Endothelial cell of umbilical vein (primary cell): ENCODE data around the gene LLGL2. TPM values are rescaled to one million over a fixed set of nuclear protein-coding genes. Genes with fewer than 3 reads are reported as not detected.

Experiments used
- BruUV-seq: library from RNA; stranded (reverse); fragments of 400-500 nt; replicated peaks from 2 replicates; lab custom pipeline; 2021; lab: Mats Ljungman, UMichigan
- CTCF ChIA-PET: fragments of 300-600, 350-600 bp; sonication (Branson Sonifier 250); formaldehyde crosslinking; loops from one replicate; lab custom pipeline; 2021; ENCODE audit warnings: antibody characterized with exemption, inconsistent platforms; lab: Charles Lee
- POLR2A ChIA-PET: fragments of 300-600, 350-600 bp; sonication (Branson Sonifier 250); formaldehyde crosslinking; loops from one replicate; lab custom pipeline; 2021; ENCODE audit warnings: antibody characterized with exemption, inconsistent platforms; lab: Charles Lee
- DNase-seq: peaks from one replicate; pipeline ENCODE4 v3.0.0-alpha.2; 2011; ENCODE audit warnings: low read depth, low spot score
- FAIRE-seq: peaks from 2 replicates; lab custom pipeline; 2011; peaks lifted over from hg19 to GRCh38; lab: Jason Lieb, UNC
- H2AFZ ChIP-seq: 2 replicates; pipeline ENCODE4 v1.6.0; 2012; ENCODE audit warnings: low read depth, low read length, control low read depth, inconsistent platforms
- H3K27ac ChIP-seq: 2 replicates; pipeline ENCODE4 v1.5.1; 2011; ENCODE audit warnings: low read depth, mild to moderate bottlenecking, control low read depth, low read length, moderate library complexity; ENCODE audit not compliant: insufficient read depth
- H3K27me3 ChIP-seq, 2 experiments: 2 replicates each; pipeline versions ENCODE4 v1.6.0 to v1.6.1; 2011; ENCODE audit warnings: low read length in 2 of 2, mixed read lengths in 1 of 2; ENCODE audit not compliant: control insufficient read depth in 2 of 2, insufficient read depth in 2 of 2
- H3K36me3 ChIP-seq, 2 experiments: 2 replicates in 1 of 2; 3 replicates in 1 of 2; pipeline ENCODE4 v1.5.1; 2011; ENCODE audit warnings: low read length in 2 of 2, mild to moderate bottlenecking in 1 of 2, moderate library complexity in 1 of 2; ENCODE audit not compliant: control insufficient read depth in 2 of 2, insufficient read depth in 2 of 2; ENCODE audit errors: extremely low read depth in 1 of 2
- H3K4me1 ChIP-seq: 3 replicates; pipeline ENCODE4 v1.5.1; 2011; ENCODE audit warnings: mild to moderate bottlenecking, low read length; ENCODE audit not compliant: control insufficient read depth, insufficient read depth; ENCODE audit errors: extremely low read depth
- H3K4me2 ChIP-seq: 2 replicates; pipeline ENCODE4 v1.6.1; 2011; ENCODE audit warnings: low read length, control low read depth, mixed read lengths; ENCODE audit not compliant: insufficient read depth
- H3K4me3 ChIP-seq, 3 experiments: fragments of 200-600 bp in 1 of 3; sonication (generic), shearing (Covaris generic) in 1 of 3; replicated peaks in 1 of 3; 2 replicates each; pipeline ENCODE4 v1.5.1; 2011 to 2016; ENCODE audit warnings: control low read depth in 3 of 3, low read length in 3 of 3, mild to moderate bottlenecking in 2 of 3, inconsistent platforms in 1 of 3, low read depth in 1 of 3, moderate library complexity in 1 of 3; ENCODE audit not compliant: insufficient read depth in 1 of 3
- H3K79me2 ChIP-seq: 2 replicates; pipeline ENCODE4 v1.6.0; 2012; ENCODE audit warnings: low read length, inconsistent platforms; ENCODE audit not compliant: control insufficient read depth, insufficient read depth
- H3K9ac ChIP-seq: replicated peaks from 2 replicates; pipeline ENCODE3; 2011; ENCODE audit warnings: low read length, control low read depth; ENCODE audit not compliant: insufficient read depth; ENCODE audit errors: extremely low read depth
- H3K9me1 ChIP-seq: replicated peaks from 3 replicates; pipeline ENCODE4 v1.6.0; 2011; ENCODE audit warnings: mild to moderate bottlenecking, low read length; ENCODE audit not compliant: control insufficient read depth, insufficient read depth; ENCODE audit errors: extremely low read depth
- H3K9me3 ChIP-seq: replicated peaks from 2 replicates; pipeline ENCODE4 v1.5.1; 2012; ENCODE audit warnings: low read length, inconsistent platforms; ENCODE audit not compliant: control insufficient read depth, insufficient read depth
- H4K20me1 ChIP-seq: replicated peaks from 2 replicates; pipeline ENCODE3; 2011; ENCODE audit warnings: mild to moderate bottlenecking, low read length; ENCODE audit not compliant: control insufficient read depth, insufficient read depth; ENCODE audit errors: extremely low read depth
- FOS ChIP-seq: IDR thresholded peaks from 2 replicates; pipeline ENCODE4 v1.6.1; 2011; ENCODE audit warnings: mild to moderate bottlenecking, low read length, moderate library complexity, borderline replicate concordance; ENCODE audit not compliant: insufficient read depth
- GATA2 ChIP-seq: IDR thresholded peaks from 2 replicates; pipeline ENCODE4 v1.7.0; 2011; ENCODE audit warnings: low read depth, mild to moderate bottlenecking, moderate library complexity, mixed read lengths, low read length; ENCODE audit not compliant: insufficient read length, insufficient read depth
- JUN ChIP-seq: IDR thresholded peaks from 2 replicates; pipeline ENCODE4 v1.6.1; 2011; ENCODE audit warnings: borderline replicate concordance, low read depth; ENCODE audit not compliant: insufficient read length, insufficient read depth
- dilution Hi-C: fragments of 300-500 bp; cut with MboI; formaldehyde crosslinking; loops from one replicate; pipeline ENCODE4 v1.15.0; 2019; ENCODE audit warnings: low sequenced_read_pairs; ENCODE audit not compliant: extremely low pct_ligation_motif_present
- intact Hi-C: fragments of 100-400 bp; cut with micrococcal nuclease; formaldehyde crosslinking; loops from one replicate; pipeline ENCODE4 v1.10.0; 2022
- polyA plus RNA-seq, 4 experiments: library from polyadenylated mRNA; depleted of rRNA in 3 of 4; stranded (reverse) in 3 of 4; unstranded in 1 of 4; fragments of >200 nt; gene quantifications; 2 replicates each; pipeline versions ENCODE4 v1.2.1 to v1.2.3, GENCODE V29; 2011 to 2012; ENCODE audit warnings: missing spikeins in 1 of 4
- total RNA-seq: library from RNA; stranded (reverse); gene quantifications from 2 replicates; pipeline ENCODE4 v1.2.3, GENCODE V29; 2021
- TF ChIP-seq, protein P1 (sequence below), 2 donors: IDR thresholded peaks; 1 replicate in 1 of 2; 2 replicates in 1 of 2; pipeline ENCODE4 v1.5.1; 2011; ENCODE audit warnings: low read length in 2 of 2, mild to moderate bottlenecking in 2 of 2, moderate library complexity in 2 of 2, control low read depth in 1 of 2, inconsistent platforms in 1 of 2, low read depth in 1 of 2; ENCODE audit not compliant: insufficient read depth in 1 of 2; ENCODE audit errors: extremely low read depth in 1 of 2

The LLGL2 gene
- total and polyA plus RNA-seq, 2 donors (not counting 3 experiments of a cell fraction or from before 2014, with no cell fraction given), result 5.3 to 5.4 TPM

DNA sequence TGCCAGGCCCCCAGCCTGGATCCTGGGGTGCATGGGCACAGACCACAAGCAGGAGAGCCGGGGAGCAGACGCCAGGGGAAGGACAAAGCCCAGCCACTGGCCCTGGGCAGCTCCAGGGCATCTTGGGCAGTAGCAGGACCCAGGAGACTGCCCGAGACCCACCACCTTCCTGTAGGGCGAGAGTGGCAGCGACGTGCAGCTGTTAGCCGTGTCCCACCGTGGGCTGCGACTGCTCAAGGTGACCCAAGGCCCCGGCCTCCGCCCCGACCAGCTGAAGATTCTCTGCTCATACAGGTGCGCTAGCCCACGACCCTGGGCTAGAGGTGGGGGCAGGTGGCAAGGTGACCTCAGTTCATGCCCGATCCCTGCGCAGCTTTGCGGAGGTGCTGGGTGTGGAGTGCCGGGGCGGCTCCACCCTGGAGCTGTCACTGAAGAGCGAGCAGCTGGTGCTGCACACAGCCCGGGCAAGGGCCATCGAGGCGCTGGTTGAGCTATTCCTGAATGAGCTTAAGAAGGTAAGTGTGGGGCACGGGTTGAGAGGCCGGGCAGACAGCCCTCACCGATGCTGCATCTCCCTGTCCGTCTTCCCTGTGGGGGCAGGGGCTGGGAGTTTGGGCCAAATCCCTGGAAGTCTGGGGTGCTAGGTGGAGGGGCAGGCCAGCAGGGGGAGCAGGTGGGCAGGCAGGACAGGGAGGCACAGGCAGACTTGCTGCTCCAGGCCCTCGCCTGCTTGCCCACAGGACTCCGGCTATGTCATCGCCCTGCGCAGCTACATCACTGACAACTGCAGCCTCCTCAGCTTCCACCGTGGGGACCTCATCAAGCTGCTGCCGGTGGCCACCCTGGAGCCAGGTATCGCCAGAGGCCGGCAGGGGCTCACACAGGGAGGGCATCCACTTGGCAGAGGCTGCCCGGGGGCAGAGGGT is 94.3 kb downstream of the LLGL2 start:
- FAIRE-seq, result peak; percentile 12
- dilution Hi-C loops (no loop called here), intact Hi-C loops (loop anchor here (1.0 kb wide), 1 partner anchor 131 kb away; no protein-coding TSS in a partner anchor)
- no peaks in the 10 kb centered on the region for H3K9me3 ChIP-seq
- H3K36me3 ChIP-seq, result no peaks in the 10 kb centered on the region
- peak; percentile 32 for DNase-seq
- no peaks in the 10 kb centered on the region for H3K4me1 ChIP-seq
- no TSS peak for BruUV-seq
- CTCF ChIA-PET, result interaction anchor here (0.5 to 3.9 kb wide), 11 partner anchors 8 to 172 kb away, joined by 3 to 92 read pairs (median 8); partner anchors contain the start of gene SMIM5
- H2AFZ ChIP-seq, result no peak overlapping the region
- no peak overlapping the region for H3K9ac ChIP-seq
- H4K20me1 ChIP-seq, result no peaks in the 10 kb centered on the region
- H3K4me2 ChIP-seq, result no peak overlapping the region
- no peaks in the 10 kb centered on the region for H3K79me2 ChIP-seq
- no peak overlapping the region for H3K4me3 ChIP-seq
- POLR2A ChIA-PET, result no interaction called here
- H3K9me1 ChIP-seq, result no peaks in the 10 kb centered on the region
- no peaks in the 10 kb centered on the region for H3K27me3 ChIP-seq
- TF ChIP-seq FOS (no peak), JUN (no peak), GATA2 (no peak)
- TF ChIP-seq, protein P1, sequence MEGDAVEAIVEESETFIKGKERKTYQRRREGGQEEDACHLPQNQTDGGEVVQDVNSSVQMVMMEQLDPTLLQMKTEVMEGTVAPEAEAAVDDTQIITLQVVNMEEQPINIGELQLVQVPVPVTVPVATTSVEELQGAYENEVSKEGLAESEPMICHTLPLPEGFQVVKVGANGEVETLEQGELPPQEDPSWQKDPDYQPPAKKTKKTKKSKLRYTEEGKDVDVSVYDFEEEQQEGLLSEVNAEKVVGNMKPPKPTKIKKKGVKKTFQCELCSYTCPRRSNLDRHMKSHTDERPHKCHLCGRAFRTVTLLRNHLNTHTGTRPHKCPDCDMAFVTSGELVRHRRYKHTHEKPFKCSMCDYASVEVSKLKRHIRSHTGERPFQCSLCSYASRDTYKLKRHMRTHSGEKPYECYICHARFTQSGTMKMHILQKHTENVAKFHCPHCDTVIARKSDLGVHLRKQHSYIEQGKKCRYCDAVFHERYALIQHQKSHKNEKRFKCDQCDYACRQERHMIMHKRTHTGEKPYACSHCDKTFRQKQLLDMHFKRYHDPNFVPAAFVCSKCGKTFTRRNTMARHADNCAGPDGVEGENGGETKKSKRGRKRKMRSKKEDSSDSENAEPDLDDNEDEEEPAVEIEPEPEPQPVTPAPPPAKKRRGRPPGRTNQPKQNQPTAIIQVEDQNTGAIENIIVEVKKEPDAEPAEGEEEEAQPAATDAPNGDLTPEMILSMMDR (IDR thresholded peaks at IDR 0.05; ENCODE audit: extremely low read depth in 1 of 2, insufficient read depth in 1 of 2, low read depth in 1 of 2, low read length in 2 of 2), result peak; percentile 56 to 81
- H3K27ac ChIP-seq, result no peak overlapping the region
